GM18909 (cell line): ENCODE measurements around the gene PRSS36.
"Not testable (repeated sequence)": the region's sequence is repeated elsewhere in the genome, so short reads cannot be mapped to it uniquely, and the experiment has no call there.

Experiments used
- ATAC-seq: cut with Tn5 transposase; IDR thresholded peaks from one replicate; pipeline ENCODE4 v1.9.1; 2021; ENCODE audit warnings: mild to moderate bottlenecking; ENCODE audit not compliant: unreplicated experiment, poor library complexity

The PRSS36 gene

GRCh38 chr16:31143011-31143693 lies 6.7 kb downstream of the PRSS36 start:
- no peak for ATAC-seq

DNA sequence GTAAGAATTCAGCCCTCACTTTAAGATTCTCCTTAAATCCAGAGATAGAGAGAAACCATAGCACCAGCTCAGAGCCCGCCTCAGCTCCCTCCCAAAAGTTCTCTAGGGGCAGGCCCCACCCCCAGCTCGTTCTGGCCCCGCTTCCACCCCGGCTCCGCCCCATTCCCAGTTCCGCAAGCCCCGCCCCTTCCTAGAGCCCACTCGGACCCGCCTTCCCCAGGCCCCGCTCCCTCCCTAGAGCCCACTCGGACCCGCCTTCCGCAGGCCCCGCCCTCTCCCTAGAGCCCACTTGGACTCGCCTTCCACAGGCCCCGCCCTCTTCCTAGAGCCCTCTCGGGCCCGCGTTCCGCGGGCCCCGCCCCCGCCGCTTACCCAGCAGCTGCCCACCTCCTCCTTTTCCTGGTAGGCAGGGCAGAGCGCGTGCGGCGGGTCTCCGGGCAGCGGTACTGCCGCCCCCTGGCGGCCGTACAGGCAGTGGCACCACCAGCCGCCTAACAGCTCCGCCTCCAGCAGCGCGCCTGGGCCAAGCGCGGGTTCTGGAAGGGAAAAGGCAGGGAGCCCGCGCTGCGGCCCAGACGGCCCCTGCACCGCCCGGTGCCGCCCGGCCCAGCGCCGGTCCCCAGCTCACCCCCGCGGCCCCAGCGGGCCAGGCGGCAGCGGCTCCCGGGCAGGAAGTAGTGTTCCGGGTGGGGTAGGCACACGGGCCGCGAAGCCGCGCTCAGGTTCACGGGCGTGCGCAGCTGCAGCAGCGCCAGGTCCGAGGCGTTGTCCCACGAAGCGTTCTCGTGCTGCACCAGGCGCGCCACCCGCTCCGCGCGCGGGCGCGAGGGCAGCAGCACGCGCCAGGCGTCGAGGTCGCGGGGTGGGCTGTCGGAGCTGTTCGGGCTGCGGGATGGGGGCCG lies 7.5 kb downstream of the PRSS36 start:
- peak; percentile 88 for ATAC-seq

DNA sequence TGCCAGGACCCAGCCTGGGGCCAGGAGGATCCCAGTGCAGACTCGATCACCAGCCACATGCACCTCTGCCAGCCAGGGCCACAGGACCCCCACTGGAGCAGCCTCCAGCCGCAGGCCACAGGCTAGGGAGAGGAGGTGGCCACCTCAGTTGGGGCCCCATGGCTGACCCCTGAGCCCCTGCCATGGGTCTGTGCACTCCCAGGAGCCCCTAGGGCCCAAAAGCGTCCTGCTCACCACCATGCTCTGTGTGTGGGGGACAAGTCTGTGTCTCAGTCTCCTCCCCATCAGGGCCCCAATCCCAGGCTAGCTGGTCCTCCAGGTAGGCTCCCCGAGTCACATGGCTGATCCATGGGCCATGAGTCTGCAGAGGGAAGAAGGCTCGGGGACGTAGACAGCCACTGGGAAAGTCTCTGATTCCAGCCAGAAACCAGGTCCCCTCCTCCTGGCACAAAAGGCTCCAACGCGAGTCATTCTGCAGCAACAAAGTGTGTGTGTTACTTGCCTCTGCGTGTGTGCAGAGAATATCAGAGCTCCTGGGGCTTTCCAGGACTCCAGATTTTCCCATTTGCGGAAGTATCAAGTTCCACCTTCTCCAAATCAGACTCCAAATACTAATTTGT lies 8.3 kb downstream of the PRSS36 start:
- ATAC-seq: no peak

DNA sequence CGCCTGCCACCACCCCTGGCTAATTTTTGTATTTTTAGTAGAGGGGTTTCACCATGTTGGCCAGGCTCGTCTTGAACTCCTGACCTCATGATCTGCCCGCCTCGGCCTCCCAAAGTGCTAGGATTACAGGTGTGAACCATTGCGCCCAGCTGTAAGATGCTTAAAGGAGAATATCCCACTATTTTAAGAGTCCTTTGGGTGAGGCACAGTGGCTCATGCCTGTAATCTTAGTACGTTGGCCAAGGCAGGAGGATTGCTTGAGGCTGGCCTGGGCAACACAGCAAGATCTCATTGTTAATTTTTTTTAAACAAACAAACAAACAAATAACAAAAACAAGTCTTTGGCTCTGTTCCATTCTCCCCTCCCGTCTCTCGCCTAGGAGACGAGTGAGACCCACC lies 8.8 kb downstream of the PRSS36 start:
- ATAC-seq: not testable (repeated sequence)

DNA sequence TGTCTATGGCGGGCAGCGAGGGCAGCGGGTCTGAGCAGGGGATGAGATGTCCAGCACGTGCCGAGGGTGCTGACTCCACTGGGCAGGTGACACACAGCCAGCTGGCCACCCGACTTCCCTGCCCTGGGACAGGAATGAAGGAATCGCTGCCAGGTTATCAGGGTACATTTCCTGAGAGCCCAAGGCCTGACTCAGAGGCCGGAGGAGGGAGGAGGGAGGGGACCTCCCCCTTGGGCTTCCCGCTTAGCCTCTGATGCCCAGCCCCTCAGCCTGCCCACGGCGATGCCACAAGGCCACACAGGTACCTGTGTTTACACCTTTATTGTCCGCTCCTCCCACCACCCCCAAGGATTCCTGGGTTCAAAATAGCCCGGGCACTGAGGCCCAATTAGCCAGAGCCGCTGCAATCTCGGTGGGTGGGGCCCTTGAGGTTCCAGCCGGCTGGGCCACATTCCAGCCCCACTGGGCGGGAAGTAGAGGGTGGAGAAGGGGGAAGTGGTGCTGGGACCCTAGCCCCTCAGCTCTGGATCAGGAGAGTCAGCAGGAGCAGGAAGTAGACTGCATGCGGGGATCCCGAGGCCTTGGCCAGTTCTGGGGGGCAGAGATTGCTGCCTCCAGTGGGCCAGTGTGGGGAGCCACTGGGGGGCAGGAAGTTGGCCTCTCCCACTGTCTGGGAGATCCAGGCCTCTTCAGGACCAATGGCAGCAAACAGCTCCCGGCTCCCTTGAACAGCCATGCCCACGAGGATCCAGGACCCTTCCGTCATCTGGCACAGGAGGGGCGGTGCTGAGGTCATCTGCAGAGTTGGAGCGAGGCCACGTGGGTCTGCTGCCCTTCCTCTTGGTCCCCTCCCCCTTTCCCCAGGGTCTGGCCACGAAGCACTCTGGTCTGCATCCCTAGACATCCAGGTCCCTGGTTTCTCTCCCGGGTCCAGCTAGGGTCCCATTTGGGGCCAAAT lies 11.0 kb downstream of the PRSS36 start:
- no peak for ATAC-seq

- ATAC-seq: not testable (repeated sequence)
Observed at GRCh38 chr16:31136822-31137499, 12.9 kb downstream of the PRSS36 start.

DNA sequence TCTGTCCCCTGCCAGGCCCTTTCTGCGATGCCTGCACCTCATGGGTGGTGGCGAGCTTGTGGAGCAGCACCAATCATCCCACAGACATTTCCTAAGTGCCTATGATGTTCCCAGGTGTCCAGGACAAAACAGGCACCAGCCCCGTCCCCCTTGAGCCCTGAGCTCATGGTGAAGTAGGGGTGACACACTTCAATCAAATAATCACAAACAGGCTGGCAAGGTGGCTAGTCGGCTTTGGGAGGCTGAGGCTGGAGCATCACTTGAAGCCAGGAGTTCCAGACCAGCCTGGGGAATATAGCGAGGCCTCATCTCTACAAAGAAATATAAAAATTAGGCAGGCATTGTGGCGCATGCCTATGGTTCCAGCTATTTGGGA lies 13.6 kb downstream of the PRSS36 start:
- no peak for ATAC-seq

GRCh38 chr16:31135535-31136286 lies 14.2 kb downstream of the PRSS36 start, which contains the start of gene PRSS8:
TSS of gene PRSS8 (minus strand) at chr16:31135727. CDS start at chr16:31135498, 229 bp downstream.
- no peak for ATAC-seq

DNA sequence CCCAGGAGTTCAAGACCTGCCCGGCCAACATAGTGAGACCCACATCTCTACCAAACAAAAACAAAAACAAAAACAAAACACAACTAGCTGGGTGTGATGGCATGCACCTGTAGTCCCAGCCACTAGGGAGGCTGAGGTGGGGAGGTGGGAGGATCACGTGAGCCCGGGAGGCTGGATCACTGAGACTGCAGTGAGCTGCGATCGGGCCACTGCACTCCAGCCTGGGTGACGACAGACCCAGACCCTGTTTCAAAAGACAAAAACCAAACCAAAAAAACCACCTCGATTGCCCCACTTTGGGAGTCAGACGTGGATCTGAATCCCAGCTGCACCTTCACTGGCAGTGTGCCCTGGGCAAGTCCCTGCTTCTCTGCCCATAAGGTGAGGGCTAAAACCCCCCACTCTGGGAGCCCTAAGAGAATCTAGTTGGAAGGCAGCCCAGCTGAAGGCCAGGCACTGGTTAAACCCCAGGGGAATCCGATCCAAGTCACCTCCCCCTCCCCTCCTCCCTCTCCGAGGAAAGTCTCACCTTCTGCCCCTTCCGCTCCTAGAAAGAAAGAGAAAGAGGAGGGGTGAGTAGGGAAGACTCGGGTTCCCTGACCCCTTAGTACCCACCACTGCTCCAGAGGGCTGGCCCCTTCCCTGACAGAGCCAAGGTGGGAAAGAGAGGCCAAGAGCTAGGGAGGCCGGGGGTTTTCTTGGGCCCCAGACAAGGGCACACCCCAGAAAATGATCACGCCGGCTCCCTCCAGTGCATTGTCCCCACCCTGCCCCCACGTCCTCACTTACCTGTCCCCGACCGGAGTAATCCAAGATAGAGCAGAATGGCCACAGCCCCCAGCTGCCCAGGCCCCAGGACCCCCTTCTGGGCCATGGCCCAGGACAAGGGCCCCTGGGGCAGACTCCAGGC lies 15.0 kb downstream of the PRSS36 start:
- no peak for ATAC-seq

DNA sequence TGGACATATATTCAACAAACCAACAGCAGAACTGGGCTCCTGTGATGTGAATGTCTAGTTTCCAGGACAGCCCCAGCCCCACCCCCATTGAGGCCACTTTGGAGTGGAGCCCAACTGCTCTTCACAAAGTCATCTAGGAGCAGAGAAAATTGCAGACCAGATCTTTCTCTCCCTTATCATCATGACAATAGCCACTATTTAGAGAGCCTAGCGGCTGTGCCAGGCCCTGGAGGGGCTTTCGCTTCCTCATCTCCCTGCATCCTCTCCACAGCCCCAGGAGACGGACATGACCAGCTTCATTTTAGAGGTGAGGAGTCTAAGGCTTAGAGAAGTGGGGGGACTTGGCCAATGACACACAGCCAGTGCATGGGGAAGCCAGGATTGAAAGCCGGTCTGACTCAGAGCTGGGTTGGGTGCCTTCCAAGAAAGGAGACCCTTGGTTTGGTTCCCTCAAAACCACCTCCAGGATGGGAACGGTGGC lies 15.7 kb downstream of the PRSS36 start:
- ATAC-seq: no peak

- ATAC-seq: no peak
Observed at GRCh38 chr16:31133046-31133501, 16.8 kb downstream of the PRSS36 start.

- ATAC-seq: no peak
Observed at GRCh38 chr16:31132303-31132979, 17.4 kb downstream of the PRSS36 start.

- no peak for ATAC-seq
Observed at GRCh38 chr16:31131841-31132271, 18.0 kb downstream of the PRSS36 start.

GRCh38 chr16:31131416-31131815 lies 18.4 kb downstream of the PRSS36 start:
- ATAC-seq: no peak

DNA sequence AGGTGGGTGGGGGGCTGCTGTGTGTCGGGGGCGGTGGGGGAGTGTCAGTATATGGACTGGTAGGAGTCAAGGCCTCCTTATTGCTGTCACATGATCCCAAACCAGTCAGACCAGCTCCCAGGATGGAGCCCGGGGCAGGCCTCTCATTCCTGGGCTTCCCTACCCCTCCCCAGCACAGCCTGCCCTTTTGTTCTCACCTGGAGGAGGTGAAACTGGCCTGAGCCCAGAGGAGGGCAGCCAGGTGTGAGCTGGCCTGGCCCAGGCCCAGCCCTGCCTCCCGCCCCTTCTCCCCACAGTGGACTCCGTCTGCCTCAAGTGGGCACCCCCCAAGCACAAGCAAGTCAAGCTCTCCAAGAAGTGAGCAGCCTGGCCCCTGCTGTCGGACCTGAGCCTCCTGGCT lies 19.0 kb downstream of the PRSS36 start:
- no peak for ATAC-seq

GRCh38 chr16:31130336-31130891 lies 19.5 kb downstream of the PRSS36 start:
- no peak for ATAC-seq
